ENCODE results near the gene C6. TPM values are rescaled to one million over a fixed set of nuclear protein-coding genes. Genes with fewer than 3 reads are reported as not detected.

C6 gene
- total and polyA plus RNA-seq, 4 donors = 125 to 916 (median 269) TPM

GRCh38 chr5:41181691-41182564, 31.4 kb downstream of the C6 start:
- Histone ChIP-seq H3K9me3 (ENCODE audit: control insufficient read depth in 4 of 4, low read length in 3 of 4) (no peaks in the 10 kb centered on the region), H3K36me3 (ENCODE audit: control insufficient read depth in 4 of 4, insufficient read depth in 3 of 4, low read depth in 1 of 4, low read length in 3 of 4) (peaks cover 2 to 26% (median 17%) of the 10 kb centered on the region in 4 donors), H3K27ac (ENCODE audit: low read depth in 1 of 2, low read length in 2 of 2) (no peak overlapping the region), H3K4me1 (ENCODE audit: control insufficient read depth in 4 of 4, insufficient read depth in 4 of 4, low read length in 3 of 4) (peaks cover 0 to 18% (median 2%) of the 10 kb centered on the region in 4 donors), H3K9ac (ENCODE audit: low read depth in 1 of 2, low read length in 2 of 2) (no peak overlapping the region), H3K27me3 (ENCODE audit: control insufficient read depth in 4 of 4, insufficient read depth in 4 of 4, low read length in 3 of 4) (no peaks in the 10 kb centered on the region), H3K4me3 (ENCODE audit: low read depth in 1 of 3, low read length in 3 of 3) (no peak overlapping the region)
- no peak for DNase-seq (ENCODE audit: low spot score)
- TF ChIP-seq YY1 (IDR thresholded peaks at IDR 0.05) = no peak
- no peak for TF ChIP-seq ZBTB33 (IDR thresholded peaks at IDR 0.05)
- no peak for TF ChIP-seq HNF4G (IDR thresholded peaks at IDR 0.05)
- TF ChIP-seq EGR1 (IDR thresholded peaks at IDR 0.05; ENCODE audit: low read depth in 2 of 2) = no peak
- TF ChIP-seq, protein P1, sequence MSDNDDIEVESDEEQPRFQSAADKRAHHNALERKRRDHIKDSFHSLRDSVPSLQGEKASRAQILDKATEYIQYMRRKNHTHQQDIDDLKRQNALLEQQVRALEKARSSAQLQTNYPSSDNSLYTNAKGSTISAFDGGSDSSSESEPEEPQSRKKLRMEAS (IDR thresholded peaks at IDR 0.05) = no peak
- TF ChIP-seq GABPA (IDR thresholded peaks at IDR 0.05 in 1 of 2, conservative IDR thresholded peaks at IDR 0.05 in 1 of 2) = no peak
- TF ChIP-seq REST (IDR thresholded peaks at IDR 0.05) = no peak
- TF ChIP-seq ATF3 (IDR thresholded peaks at IDR 0.05) = no peak
- no peak for TF ChIP-seq SP1 (IDR thresholded peaks at IDR 0.05)
- TF ChIP-seq FOXA2 (IDR thresholded peaks at IDR 0.05) = no peak
- no peak for TF ChIP-seq JUND (IDR thresholded peaks at IDR 0.05)
- no peak for TF ChIP-seq FOXA1 (IDR thresholded peaks at IDR 0.05)
- no peak for TF ChIP-seq CTCF (IDR thresholded peaks at IDR 0.05; ENCODE audit: low read depth, low read length, missing input control)
- no peak for TF ChIP-seq NR2F2 (IDR thresholded peaks at IDR 0.05)
- no peak for TF ChIP-seq HNF4A (conservative IDR thresholded peaks at IDR 0.05)
- TF ChIP-seq RXRA (IDR thresholded peaks at IDR 0.05) = no peak
- WGBS = 75% methylated on average over 5 of the region's 5 CpGs
